KG1 (cell line): ENCODE data around the gene AP1G2.
A peak's percentile ranks its signal among the peaks of the same experiment; 100 is the strongest.

Source experiments
- DNase-seq: peaks from one replicate; lab custom pipeline; 2025; lab: John Stamatoyannopoulos, UW

The AP1G2 gene

GRCh38 chr14:23557521-23557920, 10.1 kb downstream of the AP1G2 start:
- no peak for DNase-seq

- peak; percentile 23 for DNase-seq
These were observed 10.7 kb downstream of the AP1G2 start for GRCh38 chr14:23556700-23557440.

DNA sequence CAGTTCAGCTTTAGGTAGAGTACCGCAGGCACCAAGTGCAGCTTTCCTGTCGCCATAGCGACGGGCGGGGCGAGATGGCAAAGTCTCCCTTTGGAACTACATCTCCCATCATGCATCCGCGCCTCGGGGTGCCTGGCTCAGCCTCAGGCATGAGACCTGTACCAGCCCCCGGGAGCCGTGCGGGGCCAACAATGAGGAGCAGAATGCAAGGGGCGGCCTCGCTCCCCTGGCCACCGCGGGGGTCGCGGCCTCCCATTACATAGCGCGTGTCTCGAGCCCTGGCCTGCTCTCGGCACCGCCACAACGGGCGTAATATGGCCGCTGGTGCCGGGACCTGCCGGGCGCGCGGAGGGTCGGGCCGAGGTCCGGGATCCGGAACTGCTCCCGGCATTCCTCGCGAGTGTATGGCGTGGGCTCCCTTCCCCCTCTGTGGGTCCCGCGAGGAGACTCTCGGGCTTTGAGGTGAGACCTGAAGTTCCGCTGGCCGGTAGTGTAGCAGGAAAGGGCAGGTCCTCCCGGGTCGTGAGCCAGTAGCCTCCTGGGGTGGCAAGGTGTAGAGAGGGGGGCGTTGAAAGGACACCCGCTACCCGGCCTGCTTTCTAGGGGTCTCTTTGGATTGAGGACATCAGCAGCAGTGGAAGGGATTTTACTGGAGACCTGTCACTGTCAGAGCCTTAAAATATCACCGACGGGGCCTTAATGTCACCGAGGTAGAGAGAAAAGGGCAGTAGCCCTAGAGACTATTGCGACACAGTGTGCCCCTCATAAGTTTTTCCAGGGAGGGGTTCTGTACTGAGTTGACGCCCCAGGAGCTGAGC, 11.5 kb downstream of the AP1G2 start, which contains the start of gene THTPA:
Gene THTPA (plus strand): TSS at position 390 of the 818 bp plus-strand sequence. CDS start 487 bp downstream, outside the sequence.
- peak; percentile 75 for DNase-seq

- no peak for DNase-seq
These were observed 12.1 kb downstream of the AP1G2 start for GRCh38 chr14:23555533-23555881.

GRCh38 chr14:23551266-23552028, 16.1 kb downstream of the AP1G2 start, which contains the start of gene ZFHX2:
ZFHX2 (minus strand) TSS chr14:23551765; CDS start chr14:23535325, 16,440 bp downstream.
- DNase-seq, result peak; percentile 6

- DNase-seq, result no peak
These were observed 16.8 kb downstream of the AP1G2 start for GRCh38 chr14:23550812-23551265.

- DNase-seq, result no peak
These were observed 17.3 kb downstream of the AP1G2 start for GRCh38 chr14:23550131-23550811.

- no peak for DNase-seq
These were observed 19.0 kb downstream of the AP1G2 start for GRCh38 chr14:23548351-23549318.

DNA sequence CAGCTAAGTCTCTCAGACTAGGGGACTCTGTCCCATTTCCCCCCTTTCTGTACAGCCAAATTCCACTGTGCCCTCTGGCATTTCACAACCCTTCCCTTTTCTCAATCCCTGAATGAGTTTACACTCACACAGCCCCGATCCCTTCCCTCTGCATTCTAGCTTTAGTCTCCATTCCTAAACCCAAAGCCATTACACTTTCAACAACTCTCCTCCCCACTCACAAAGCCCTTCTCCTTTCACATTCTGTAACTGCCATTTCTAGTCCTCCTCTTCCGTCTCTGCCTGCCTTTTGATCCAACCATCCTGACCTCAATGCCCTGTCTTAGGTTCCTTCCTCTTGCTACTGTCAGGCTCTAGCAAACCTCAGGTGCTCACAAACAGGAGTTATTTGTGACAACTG, 19.7 kb downstream of the AP1G2 start:
- DNase-seq, result no peak

DNA sequence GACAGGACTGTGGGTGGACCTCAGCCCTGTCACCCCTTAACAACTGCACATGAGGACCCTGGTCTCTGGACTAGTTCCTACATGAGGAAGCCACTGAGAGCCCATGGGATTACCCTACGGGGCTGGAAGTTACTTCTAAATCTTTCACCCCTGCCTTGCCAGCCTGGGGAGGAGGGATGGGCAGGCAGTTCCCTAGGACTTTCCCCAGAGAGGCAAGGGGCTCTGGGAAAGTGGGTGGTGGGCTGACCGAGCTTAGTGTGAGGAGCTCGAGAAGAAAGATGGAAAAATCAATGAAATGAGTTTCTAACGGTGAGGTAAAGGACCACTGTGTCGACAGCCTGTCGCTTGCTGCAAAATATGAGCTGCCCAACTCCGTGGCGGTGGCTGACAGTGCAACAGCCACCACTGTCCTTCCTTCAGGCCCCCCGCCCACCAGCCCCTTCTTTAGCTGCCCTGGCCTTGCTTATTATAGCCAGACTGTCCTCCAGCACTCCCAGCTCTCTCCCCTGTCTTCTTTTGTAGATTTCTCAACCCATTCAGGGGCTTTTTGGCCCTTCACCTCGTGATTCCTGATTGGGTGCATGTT, 21.0 kb downstream of the AP1G2 start:
- DNase-seq, result no peak

- DNase-seq, result no peak
These were observed 21.7 kb downstream of the AP1G2 start for GRCh38 chr14:23545740-23546365.

- DNase-seq, result no peak
These were observed 22.8 kb downstream of the AP1G2 start for GRCh38 chr14:23544511-23545447.

- DNase-seq, result no peak
These were observed 24.2 kb downstream of the AP1G2 start for GRCh38 chr14:23543403-23543802.

GRCh38 chr14:23542261-23542660, 25.3 kb downstream of the AP1G2 start:
- DNase-seq, result no peak

GRCh38 chr14:23540141-23540469, 27.5 kb downstream of the AP1G2 start:
- DNase-seq, result no peak

DNA sequence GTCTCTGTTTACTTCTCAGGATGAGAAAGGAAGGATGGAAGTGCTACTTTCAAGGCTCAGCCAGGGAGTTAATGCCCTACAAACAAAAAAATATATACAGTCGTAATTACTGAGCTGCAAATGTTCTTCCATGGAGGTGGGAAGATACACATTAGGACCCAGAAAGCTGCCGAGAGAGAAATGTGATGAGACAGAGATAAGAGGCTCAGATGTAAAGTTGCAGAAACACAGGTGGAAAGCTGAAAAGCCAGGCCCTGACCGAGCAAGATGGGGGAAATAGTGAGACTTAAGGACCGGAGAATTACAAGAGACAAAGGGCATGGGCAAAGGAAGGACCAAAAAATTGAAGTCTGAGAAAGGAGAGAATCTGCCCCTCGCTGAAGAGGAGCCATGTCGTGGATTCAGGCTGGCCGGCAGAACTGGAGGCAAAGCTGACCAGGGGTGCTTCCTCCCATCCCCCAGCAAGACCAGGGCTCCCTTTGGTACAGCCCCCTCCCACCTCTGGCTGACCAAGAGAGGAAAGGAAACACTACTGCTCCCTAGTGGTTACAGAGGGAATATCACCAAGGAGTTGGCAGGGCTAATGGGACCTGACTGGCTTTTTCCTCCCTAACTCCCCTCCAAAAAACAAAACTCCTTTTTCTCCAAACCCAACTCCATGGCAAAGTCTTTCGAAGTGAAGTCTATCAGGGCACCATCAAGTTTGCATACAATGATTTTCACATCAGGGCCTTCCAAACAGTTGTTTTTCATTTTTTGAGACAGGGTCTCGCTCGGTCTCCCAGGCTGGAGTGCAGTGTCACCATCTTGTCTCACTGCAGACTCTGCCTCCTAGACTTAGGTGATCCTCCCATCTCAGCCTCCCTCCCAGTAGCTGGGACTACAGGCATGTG, 28.1 kb downstream of the AP1G2 start:
- DNase-seq, result no peak

DNA sequence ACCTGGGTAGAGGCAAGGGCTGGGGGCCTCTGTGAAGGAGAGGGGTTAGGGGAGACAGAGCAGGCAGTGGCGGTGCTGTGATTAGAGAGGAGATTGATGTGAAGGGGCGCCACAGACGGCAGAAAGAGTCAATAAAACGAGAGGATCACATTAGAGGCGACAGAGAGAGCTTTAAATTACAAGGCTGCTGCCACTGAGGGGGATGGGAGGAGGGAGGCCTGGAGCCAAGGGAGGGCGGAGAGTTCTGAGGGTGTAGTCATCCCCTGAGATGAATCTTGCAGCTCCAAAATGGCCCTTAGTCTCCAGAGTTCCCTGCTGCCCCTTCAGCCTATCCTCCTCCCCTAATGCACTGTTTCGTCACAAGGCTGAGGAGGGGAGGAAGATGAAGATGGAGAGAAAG, 28.8 kb downstream of the AP1G2 start:
- DNase-seq, result no peak
